NCI-H2171 (cell line): ENCODE measurements around the gene ZFP36L2.

Source experiments
- DNase-seq: peaks from one replicate; lab custom pipeline; 2025; lab: John Stamatoyannopoulos, UW

ZFP36L2 gene, protein sequence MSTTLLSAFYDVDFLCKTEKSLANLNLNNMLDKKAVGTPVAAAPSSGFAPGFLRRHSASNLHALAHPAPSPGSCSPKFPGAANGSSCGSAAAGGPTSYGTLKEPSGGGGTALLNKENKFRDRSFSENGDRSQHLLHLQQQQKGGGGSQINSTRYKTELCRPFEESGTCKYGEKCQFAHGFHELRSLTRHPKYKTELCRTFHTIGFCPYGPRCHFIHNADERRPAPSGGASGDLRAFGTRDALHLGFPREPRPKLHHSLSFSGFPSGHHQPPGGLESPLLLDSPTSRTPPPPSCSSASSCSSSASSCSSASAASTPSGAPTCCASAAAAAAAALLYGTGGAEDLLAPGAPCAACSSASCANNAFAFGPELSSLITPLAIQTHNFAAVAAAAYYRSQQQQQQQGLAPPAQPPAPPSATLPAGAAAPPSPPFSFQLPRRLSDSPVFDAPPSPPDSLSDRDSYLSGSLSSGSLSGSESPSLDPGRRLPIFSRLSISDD

DNA sequence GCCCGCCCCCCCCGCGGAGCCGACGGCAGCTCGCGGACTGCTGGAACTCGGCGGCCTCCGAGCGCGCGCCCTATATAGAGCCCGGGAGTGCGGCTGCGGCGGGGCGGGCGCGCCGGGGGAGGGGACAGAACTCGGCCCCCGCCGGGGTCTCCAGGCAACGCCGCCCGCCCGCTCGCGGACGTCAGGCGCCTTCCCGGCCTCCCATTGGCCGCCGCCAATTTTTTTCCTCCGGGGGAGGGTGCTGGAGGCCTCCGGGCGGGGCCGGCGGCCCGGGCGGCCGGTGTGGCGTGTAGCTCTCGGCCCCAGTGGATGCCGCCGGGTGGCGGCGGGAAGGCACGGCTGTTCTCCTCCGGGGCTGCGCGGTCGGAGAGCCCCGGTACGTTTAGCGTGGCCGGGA is at the start of gene ZFP36L2:
Gene ZFP36L2, minus strand, starts transcription at position 49 of the 397 bp plus-strand sequence. CDS start 291 bp downstream, outside the sequence.
- peak; percentile 93 for DNase-seq

DNA sequence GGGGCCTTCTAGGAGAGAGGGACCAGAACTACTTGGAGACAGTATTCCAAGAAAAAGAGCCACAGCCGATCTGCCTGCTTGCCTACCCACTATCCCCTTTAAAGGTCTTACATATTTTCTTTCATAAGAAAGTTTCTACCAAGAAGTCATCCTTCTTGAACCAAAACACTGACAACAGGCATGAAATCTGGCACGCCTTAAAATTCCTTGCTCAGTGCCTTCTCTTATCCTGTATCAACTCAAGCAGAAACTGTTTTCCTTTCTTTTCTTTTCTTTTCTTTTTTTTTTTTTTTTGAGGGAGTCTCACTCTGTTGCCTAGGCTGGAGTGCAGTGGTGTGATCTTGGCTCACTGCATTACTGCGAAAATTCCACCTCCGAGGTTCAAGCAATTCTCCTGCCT is 48.3 kb upstream of the ZFP36L2 start:
- no peak for DNase-seq

DNA sequence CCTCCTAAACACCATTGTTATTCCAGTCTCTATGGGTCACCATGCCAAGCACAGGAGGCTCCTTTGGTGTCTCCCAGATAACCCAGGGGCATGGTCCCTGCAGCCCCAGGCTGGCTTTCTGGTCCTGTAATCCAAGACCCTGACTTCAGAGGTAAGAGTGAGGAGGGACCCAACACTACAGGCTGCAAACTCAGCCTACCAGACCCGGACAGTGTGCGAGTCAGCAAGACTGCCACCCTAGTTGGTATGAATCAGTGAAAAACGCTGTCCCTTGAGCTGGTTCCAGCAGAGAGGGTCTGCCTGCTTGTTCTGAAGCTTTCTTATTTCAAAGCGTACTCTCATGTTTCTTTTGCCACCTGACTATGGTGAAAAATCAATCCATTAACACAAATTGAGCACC is 47.6 kb upstream of the ZFP36L2 start:
- DNase-seq = no peak

DNA sequence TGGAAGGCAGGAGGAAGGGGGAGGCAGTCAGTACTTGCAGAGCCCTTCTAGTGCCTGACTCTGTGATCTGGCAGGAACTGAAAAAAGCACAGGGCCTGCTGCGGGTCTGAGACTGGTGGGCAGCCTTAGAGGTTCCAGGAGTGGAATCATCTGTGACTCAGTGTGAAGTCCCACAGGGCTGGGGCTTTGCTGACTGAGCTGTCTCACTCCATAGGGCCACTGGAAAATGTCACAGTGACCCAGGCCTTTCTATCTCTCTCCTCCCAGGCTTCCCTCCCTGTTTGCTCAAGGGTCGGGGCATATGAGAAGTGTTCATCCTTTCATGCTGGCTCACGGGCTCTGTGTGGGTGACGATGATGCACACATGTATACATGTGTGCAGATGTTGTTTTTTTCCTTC is 47.1 kb upstream of the ZFP36L2 start:
- no peak for DNase-seq

DNA sequence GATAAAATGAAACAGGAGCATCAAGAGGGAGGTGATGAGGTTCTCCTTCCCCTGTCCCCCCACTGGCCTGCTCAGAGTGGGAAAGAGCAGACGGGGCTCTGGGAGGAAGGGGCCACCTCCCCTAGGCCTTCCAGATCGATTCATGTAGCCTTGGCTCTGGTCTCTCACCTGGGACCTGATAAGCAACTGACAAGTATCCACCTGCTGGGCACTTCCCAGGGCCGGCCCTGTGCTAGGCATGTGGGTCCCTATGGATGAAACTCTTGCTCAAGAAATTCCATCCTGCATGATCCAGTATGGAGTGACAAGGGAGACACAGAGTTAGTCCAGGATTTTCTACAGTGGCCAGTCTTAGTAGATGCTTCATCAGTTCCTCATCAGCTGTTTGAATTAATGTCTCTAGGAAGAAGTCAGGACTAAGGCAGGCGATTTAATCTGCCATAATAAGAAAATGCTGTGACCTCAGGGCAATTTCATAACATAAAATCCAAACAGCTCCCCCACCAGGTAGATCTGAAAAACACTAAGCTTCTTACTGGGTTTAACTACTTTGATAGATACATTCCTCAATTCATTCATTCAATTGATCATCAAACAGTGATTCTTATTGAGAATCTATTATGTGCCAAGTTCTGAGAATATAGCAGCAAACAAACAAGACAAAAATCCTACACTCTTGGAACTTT is 44.7 kb upstream of the ZFP36L2 start:
- no peak for DNase-seq

DNA sequence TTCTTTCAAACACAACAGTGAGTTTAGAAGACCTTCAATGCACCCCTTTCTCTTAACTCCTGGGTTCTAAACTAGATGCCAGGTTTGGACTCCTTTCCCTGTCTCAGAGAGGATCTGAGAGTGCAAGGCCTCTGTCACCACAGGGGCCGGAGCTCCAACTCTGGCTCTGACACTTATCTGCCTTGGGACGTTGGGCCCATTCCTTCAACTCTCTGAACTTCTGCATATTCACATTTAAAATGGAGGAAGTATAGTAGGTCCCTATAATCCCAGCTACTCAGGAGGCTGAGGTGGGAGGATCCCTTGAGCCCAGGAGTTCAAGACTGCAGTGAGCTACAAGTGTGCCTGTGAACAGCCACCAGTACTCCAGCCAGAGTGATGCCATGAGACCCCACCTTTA is 44.1 kb upstream of the ZFP36L2 start:
- DNase-seq = no peak

DNA sequence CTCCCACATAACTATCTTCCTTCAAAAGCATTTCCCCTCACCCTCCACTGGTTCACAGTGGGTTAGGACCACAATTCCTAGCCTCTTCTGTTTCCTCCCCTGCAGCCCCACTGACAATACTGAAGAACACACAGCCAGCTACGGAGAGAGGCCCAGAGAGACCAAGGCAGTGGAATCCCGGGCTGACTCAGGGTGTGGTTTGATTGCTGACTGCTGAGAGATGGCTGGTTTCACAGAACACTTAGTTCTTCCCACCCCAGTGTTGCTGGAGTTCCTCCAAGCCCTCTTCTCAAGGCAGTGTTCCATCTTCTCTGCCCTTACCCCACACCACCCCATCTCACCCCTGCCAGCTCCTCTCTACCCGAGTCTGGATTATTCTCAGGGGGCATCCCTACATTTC is 43.3 kb upstream of the ZFP36L2 start:
- DNase-seq = no peak

DNA sequence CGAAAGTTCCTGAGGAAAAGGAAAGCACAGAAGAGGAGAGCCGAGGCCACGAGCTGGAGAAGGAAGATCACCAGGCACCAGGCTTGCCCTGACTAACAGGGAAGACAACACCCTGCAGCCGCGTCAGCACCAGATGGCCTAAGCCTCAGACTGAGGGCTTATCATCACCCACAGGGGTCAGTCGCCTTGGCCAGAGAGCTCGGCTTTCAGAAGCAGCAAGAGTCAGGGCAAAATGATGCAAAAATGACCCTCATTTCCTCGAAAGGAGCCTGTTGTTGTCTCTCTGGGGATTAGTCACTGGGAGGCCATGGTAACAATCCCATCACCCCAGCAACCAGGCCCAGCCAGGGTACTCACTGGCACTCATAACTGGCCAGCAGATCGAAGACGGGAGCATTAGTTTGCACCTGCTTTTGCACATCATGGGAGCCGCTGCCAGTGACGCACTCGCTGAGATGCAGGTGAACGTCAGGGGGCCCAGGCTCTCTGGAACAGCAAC is 42.7 kb upstream of the ZFP36L2 start:
- no peak for DNase-seq

DNA sequence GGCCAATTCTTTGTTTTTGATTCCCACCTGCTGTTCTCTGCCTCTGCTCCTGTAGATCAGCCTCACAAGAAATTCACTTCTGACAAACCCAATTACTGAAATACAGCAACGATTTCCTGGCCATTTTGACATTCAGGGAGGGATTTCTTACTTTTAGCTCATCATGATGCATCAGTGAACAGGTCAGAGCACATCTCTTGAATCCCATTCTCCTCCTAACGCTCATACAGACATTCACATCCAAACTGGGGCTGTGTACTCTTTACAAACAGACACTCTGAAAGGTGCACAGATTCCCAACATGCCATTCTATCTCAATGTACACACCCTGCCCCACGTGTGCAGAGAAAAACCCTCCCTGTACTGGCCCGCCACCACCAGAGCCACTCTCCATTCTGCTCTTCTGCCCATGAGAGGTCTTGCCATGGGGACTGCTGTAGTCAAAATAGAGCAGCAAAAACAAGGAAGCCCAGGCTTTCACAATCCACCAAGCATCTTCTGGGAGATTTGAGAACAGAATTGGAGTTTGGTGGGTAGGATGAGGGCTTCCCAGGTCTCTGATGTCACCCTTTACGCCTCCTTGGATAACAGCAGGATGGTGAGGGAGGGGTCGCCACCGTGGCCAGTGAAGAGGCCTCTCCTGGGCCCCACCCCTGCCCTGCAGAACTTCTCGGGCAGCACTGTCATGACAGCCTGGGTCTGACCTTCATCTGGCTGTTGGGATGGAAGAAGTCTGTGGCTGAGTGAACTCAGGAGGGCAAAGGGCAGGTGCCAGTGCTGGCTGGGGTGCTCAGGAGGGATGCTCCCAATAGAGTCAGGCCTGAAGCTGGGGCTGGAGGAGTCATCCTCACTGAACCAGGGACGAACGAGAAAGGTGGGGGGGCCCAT is 41.9 kb upstream of the ZFP36L2 start:
- DNase-seq = no peak

DNA sequence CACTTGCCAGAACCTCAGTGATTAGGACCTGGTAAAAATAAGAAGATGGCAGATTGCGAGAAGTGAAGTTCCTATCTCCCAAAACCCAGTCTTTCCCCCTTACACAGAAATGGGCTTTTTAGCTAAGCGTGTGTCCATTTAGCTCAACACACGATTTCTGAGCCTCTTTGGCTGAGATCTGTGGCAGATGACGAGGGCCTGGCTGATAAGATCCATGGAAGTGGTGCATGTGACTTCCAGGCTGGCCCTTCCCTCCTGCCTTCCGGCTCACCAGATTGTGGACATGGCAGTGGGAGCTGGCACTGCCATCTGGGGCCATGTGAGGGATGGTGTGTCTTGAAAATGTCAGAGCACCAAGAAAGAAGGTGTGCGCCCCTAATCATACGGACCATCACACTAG is 41.0 kb upstream of the ZFP36L2 start:
- DNase-seq = no peak

DNA sequence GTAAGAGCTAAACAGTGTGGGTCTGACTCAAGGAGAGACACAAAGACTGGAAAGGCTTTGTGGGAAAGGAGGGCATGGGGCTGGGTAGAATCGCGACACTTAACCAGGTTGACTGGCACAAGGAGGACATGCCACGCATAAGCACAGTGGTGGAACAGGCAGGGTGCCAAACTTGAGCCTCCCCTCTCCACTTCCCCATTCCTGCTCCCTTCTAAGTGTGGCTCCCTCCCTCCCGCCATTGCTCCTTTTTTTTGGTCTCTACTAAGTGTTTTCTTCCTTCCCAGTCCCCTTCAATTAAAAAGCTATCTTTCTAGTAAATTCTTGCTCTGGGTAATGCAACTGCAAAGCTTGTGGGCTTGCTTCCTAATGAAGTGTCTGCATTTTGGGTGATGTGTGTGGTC is 40.3 kb upstream of the ZFP36L2 start:
- DNase-seq = no peak

DNA sequence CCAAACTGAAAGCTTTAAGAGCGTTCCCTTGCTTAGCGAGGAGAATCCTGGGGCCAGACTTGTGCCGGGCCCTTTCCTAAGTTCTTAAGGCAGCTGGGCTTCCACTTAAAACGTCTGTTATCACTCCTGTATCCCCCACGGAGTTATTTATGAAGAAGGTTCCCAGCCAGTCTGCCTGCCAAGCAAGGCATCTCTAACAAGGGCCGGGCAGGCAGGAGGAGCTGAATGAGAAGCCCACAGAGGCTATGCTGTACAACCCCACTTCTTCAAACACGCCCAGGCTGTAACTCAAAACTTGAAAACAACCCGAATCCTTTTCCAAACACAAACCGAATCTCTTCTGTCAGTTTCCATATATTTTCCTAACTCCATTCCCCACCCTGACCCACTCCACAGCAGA is 39.0 kb upstream of the ZFP36L2 start:
- DNase-seq = no peak

DNA sequence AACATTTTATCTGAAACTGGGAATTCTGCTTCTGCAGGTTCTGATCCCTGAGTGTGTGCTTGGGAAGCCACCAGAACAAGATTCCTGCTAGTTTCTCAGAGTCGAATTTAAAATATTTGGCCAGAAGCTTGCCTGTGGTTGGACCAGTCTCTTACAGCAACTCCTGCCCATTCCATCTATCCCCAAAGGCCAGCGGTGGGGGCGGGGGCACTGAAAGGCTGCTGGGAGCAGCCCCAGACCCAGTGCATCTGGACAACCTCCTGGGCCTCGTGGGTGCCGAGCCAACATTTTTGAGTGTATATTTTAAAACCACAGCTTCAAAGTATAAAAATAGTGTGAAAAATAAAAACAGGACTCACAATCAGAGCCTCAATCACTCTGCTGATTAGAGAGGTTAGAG is 38.6 kb upstream of the ZFP36L2 start:
- DNase-seq = no peak

DNA sequence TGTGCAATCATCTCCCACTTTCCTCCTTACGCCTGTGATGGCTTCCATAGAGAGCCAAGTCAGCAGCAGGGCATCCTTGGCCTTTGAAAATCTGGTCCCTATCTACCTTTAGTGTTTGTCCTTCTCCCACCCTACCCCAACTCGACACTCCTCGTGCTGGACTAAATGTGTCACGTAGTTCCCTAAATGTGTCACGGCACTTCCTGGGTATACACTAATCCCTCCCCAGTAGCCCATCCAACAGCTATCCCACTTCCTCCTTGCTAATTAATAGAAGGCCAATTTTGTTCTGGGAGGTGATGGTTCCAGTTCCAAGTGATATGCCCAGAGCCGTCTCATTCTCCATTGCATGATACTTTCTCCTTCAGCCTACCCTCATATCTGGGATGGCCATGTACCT is 36.5 kb upstream of the ZFP36L2 start:
- no peak for DNase-seq

DNA sequence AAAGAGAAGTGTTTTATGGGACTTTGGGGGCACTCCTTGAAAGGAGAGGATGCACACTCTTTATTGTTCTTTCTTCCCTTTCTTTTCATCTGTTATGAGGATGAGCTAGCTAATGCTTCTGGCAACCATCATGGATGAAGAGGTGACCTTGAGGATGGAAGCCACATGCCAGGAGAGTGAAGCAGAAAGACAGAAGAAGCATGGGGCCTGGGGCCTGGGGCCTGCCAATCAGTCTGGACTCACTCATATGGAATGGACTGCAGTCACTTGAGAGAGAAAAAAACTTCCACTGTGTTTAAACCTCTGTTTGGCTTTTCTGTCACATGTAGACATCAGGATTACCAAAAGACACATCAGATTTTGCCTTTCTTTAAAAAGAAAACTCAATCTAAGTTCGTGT is 35.8 kb upstream of the ZFP36L2 start:
- DNase-seq = no peak

DNA sequence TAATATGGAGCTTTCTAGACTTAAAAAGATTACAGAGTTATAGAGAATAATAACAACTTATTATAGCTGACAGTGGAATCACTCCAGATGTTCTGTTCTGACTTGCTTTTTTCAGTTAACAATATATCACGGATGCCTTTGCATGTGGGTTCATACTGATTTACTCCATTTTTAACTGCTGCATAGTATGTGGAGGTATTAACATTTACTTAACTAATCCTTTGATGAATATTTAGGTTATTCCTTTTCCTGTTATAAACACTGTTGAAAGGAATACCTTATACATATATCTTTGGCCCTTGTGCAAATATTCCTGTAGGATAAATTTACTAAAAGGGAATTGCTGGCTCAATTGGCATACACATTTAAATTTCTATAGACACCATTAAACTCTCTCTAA is 33.1 kb upstream of the ZFP36L2 start:
- DNase-seq = no peak

DNA sequence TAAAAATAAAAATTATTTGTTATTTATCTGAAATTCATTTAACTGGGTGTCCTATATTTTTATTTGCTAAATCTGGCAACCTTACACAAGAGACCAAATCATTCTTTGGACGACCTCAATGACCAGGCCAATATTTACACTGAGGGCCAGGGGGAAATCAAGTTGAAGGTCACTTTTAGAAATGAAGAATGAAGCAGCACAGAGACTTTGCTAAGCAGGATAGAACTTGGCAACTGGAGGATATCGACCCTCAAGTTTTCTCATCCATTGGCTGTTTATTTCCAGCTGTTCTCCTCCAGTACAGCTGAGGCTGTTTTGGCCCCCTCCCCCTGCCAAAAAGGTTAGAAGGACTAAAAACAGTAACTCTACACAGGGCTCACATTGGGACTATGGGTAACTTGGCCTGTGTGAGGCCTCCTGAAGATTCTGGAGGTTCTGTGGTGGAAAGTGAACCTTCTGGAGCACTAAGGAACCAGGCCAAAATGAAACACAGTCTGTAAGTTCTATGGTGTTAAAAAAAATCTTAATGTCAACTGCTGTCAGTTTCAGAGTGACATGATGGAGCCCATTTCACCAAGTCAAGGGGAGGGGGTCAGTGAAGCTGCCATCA is 32.2 kb upstream of the ZFP36L2 start:
- DNase-seq = no peak

DNA sequence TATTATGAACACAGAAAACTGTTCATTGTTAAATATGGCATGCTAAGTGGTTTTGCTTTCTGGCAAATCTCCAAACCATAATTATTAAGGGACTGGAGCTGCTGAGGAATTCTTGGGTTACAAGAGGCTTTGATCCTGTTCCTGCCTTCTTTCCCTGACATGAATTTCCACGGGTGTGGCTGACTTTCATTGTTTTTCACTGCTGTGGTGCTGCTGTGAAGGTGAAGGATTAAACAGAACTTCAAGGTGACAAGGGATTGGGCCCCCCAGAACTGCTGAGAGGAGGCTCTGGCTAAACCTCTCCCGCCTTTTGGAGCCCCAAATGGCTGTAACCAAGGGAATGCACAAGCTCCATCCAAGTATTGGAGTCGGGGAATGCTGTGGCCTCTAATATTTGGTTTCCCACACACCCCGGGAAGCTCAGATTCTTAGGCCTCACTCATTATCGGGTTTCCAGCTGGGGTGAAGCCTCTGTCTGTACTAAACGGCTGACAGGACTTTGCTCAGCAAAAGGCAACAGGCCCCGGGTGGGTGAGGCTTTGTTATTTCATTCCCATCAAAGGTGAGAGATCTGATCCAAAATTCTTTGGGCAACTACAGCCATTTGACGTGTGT is 29.0 kb upstream of the ZFP36L2 start:
- DNase-seq = peak; percentile 20

DNA sequence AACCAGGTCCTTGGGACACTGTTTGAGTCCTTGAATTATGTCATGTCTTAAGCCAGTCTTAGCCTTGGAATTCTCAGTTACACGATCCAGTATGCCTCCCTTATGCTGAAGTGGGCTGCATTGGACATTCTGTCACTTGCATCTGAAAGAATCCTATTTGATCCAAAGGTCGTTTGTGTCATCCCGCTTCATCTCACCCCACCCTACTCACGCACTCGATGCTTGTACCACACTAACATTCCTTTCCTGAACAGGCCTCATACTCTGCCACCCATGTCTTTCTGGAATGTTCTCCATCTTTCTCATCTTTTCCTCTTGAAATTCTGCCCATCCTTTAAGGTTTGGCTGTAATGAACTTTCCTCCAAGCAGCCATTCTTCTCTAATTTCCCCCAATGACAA is 27.9 kb upstream of the ZFP36L2 start:
- DNase-seq = no peak

DNA sequence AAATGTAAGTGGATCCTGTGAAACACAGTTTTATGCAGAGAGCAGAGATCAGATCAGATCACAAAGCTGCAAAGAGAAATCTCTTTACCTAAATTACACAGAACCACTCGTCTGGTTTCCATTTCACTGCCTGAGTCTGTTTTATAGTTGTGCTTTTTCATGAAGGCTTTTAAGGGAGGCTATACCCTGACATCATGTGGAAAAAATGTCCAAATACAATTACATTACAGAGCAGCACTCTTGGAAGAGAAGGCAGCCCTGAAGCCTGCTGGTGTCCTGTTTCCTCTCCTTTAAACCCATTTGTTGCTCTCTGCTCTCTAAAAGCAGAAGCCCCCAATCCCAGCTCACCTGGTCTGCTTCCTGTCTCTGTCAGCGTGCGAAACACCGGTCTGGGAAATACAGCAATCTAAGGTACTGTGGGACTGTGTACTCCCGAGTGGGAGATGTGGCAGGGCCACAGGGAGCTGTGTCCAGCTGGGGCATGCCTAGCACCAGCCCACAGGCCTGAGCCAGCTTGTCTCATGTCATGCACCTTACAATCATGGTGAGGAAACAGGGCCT is 24.8 kb upstream of the ZFP36L2 start:
- DNase-seq = no peak

DNA sequence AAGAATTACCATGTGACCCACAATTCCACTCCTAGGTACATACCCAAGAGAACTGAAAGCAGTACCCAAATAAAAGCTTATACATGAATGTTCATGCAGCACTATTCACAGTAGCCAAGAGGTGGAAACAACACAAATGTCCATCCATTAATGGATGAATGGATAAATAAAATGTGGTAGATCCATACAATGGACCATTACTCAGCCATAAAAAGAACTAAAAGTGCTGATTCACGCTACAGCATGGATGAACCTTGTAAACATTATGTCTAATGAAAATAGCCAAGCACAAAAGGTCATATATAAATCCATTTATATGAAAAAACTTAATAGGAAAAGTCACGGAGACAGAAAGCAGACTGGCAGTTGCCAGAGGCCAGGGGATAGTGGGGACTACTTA is 23.6 kb upstream of the ZFP36L2 start:
- DNase-seq = no peak
